Kidney (tissue), 14 donors: ENCODE data around the gene INAFM2. TPM values are rescaled to one million over a fixed set of nuclear protein-coding genes. Genes with fewer than 3 reads are reported as not detected.

Experiments
- DNase-seq, 5 donors: peaks; one replicate each; pipeline ENCODE4 v3.0.0-alpha.2; 2013 to 2020
- FAIRE-seq: peaks from 2 replicates; lab custom pipeline; 2012; peaks lifted over from hg19 to GRCh38; lab: Jason Lieb, UNC
- H3K27ac ChIP-seq, 2 donors: one replicate each; pipeline ENCODE4 v1.7.0; 2013; ENCODE audit warnings: low read depth in 2 of 2, low read length in 2 of 2, inconsistent platforms in 1 of 2
- H3K27me3 ChIP-seq: one replicate; pipeline ENCODE4 v1.7.1; 2013; ENCODE audit warnings: low read length, inconsistent platforms; ENCODE audit not compliant: control insufficient read depth, insufficient read depth
- H3K36me3 ChIP-seq, 3 donors: one replicate each; pipeline versions ENCODE4 v1.7.0 to v1.7.1; 2013; ENCODE audit warnings: low read length in 3 of 3, control low read depth in 1 of 3, inconsistent platforms in 1 of 3; ENCODE audit not compliant: insufficient read depth in 3 of 3, control insufficient read depth in 2 of 3
- H3K4me1 ChIP-seq, 3 donors: one replicate each; pipeline versions ENCODE4 v1.7.0 to v1.7.1; 2013; ENCODE audit warnings: low read length in 3 of 3, inconsistent platforms in 1 of 3, low read depth in 1 of 3; ENCODE audit not compliant: control insufficient read depth in 2 of 3, insufficient read depth in 2 of 3
- H3K4me3 ChIP-seq, 3 donors: one replicate each; pipeline versions ENCODE4 v1.7.0 to v1.8.1; 2013; ENCODE audit warnings: low read length in 3 of 3, control low read depth in 1 of 3, inconsistent platforms in 1 of 3
- H3K9ac ChIP-seq, 3 donors: one replicate each; pipeline versions ENCODE4 v1.7.0 to v1.7.1; 2013; ENCODE audit warnings: low read length in 3 of 3, control low read depth in 1 of 3, inconsistent platforms in 1 of 3
- H3K9me3 ChIP-seq, 3 donors: one replicate each; pipeline versions ENCODE4 v1.7.0 to v1.7.1; 2013; ENCODE audit warnings: low read length in 3 of 3, control low read depth in 1 of 3, inconsistent platforms in 1 of 3; ENCODE audit not compliant: control insufficient read depth in 2 of 3, insufficient read depth in 1 of 3
- intact Hi-C: fragments of 100-400 bp; cut with DNase I; formaldehyde crosslinking; loops from one replicate; pipeline ENCODE4 v1.11.1; 2022
- polyA plus RNA-seq: library from polyadenylated mRNA; stranded (reverse); fragments of 350-450 nt; fragmentation: Illumina TruSeq; extraction: RNeasy Lipid Tissue Mini Kit (QIAGEN cat#74804); gene quantifications from one replicate; pipeline ENCODE4 v1.2.3, GENCODE V29; 2014; ENCODE audit warnings: low read depth, low replicate concordance; ENCODE audit not compliant: insufficient read depth
- total RNA-seq: library from RNA; stranded (reverse); fragmentation: NEBNext Ultra II Directional; extraction: Animal tissue kit (Norgen Biotek cat#: 25700); gene quantifications from one replicate; pipeline ENCODE4 v1.2.1, GENCODE V29; 2021
- TF ChIP-seq, protein P1 (sequence below): IDR thresholded peaks from 3 replicates; pipeline ENCODE4 v1.5.1; 2012; ENCODE audit warnings: mild to moderate bottlenecking, moderate library complexity, borderline replicate concordance; ENCODE audit not compliant: insufficient read depth; ENCODE audit errors: extremely low read depth
- donor health status: control.
- donor health status: control.
- donor health status: control.
- donor health status: control.
- donor health status: control.
- donor health status: DM: yes; HTN: yes; CAD: no.
- donor health status: Normal renal cell carcinoma (clear cell type).

Gene INAFM2
- total and polyA plus RNA-seq, 2 donors from 2014 or later = 14.7 to 21.6 TPM

DNA sequence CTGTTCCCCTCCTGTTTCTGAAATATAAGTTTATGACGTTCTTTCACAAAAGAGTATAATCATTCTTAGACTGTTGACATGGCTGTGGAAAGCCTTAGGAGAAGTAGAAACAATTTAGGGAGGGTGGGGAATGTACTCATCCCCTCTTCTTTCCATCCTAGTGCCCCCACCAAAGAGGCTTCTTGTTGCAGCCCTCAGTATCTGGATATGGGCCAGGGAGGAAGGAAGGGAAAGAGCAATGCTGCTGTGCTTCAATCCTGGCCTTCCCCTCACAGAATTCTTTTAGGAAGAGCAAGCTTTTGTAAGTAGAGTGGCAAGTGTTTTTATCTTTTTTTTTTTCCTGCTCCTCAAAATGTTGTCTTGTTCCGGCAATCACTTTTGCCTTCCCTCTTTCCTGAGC, 1.7 kb downstream of the INAFM2 start:
- H3K27ac ChIP-seq = no peak overlapping the region

DNA sequence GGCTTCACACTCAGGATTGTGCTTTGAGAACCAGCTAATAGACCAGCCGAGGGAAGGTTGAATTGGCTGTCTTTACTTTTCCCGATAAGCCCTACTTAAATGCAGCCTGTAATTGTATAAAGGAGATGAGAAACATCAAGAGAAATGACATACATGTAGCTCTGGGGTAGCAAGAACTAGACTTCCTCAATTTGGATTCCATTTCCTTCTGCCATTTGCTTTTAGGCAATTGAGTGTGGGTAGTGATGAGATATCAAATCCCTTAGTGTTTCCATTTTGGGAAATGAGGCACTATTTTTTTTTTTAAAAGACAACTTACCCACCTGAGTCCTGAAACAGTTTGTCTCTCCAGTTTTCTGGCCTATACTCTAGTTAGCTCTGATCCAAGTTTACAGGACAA, 2.2 kb downstream of the INAFM2 start:
- Histone ChIP-seq H3K9ac (no peak overlapping the region), H3K4me1 (peaks cover 0 to 12% (median 0%) of the 10 kb centered on the region in 3 donors), H3K27me3 (no peaks in the 10 kb centered on the region), H3K36me3 (no peaks in the 10 kb centered on the region), H3K4me3 (no peak overlapping the region), H3K27ac (no peak overlapping the region), H3K9me3 (no peaks in the 10 kb centered on the region)
- DNase-seq = no peak
- TF ChIP-seq, protein P1, sequence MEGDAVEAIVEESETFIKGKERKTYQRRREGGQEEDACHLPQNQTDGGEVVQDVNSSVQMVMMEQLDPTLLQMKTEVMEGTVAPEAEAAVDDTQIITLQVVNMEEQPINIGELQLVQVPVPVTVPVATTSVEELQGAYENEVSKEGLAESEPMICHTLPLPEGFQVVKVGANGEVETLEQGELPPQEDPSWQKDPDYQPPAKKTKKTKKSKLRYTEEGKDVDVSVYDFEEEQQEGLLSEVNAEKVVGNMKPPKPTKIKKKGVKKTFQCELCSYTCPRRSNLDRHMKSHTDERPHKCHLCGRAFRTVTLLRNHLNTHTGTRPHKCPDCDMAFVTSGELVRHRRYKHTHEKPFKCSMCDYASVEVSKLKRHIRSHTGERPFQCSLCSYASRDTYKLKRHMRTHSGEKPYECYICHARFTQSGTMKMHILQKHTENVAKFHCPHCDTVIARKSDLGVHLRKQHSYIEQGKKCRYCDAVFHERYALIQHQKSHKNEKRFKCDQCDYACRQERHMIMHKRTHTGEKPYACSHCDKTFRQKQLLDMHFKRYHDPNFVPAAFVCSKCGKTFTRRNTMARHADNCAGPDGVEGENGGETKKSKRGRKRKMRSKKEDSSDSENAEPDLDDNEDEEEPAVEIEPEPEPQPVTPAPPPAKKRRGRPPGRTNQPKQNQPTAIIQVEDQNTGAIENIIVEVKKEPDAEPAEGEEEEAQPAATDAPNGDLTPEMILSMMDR = no peak
- FAIRE-seq = no peak
- intact Hi-C loops = no loop called here

More for the DNA sequence above, 1.7 kb downstream of the INAFM2 start:
- intact Hi-C loops = no loop called here
- peak overlapping the region in 2 of 3 donors; percentile 45 to 50 for H3K4me3 ChIP-seq
- no peaks in the 10 kb centered on the region for H3K36me3 ChIP-seq
- TF ChIP-seq, protein P1 = no peak
- FAIRE-seq (no peak), DNase-seq (no peak)
- H3K9me3 ChIP-seq = no peaks in the 10 kb centered on the region
- no peak overlapping the region for H3K9ac ChIP-seq
- H3K27me3 ChIP-seq = no peaks in the 10 kb centered on the region
- peaks cover 0 to 12% (median 0%) of the 10 kb centered on the region in 3 donors for H3K4me1 ChIP-seq

DNA sequence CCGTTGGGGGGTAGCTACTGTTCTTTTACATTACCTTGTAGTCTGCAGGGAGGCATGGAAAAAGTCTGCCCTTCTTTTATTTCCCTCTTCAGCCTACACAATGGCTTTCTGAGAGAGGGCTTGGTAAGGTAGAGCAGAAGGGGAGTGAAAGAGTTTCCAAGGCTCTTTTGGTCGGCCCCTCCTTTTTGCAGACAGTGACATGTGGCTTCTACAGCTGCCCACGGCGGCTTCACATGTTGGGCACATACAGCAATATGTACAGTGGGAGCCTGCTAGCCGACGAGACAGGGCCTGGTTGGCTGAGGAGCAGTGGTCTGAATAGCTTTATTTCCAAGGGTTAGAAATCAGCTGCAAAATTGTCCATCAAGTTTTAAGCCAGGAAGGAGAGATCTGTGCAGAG, 4.0 kb downstream of the INAFM2 start:
- DNase-seq = no peak
- Histone ChIP-seq H3K4me3 (no peak overlapping the region), H3K27me3 (no peaks in the 10 kb centered on the region), H3K9me3 (no peaks in the 10 kb centered on the region), H3K4me1 (peaks cover 0 to 12% (median 0%) of the 10 kb centered on the region in 3 donors), H3K36me3 (no peaks in the 10 kb centered on the region), H3K9ac (no peak overlapping the region), H3K27ac (no peak overlapping the region)
- intact Hi-C loops = no loop called here
- no peak for FAIRE-seq
- TF ChIP-seq, protein P1 = no peak

DNA sequence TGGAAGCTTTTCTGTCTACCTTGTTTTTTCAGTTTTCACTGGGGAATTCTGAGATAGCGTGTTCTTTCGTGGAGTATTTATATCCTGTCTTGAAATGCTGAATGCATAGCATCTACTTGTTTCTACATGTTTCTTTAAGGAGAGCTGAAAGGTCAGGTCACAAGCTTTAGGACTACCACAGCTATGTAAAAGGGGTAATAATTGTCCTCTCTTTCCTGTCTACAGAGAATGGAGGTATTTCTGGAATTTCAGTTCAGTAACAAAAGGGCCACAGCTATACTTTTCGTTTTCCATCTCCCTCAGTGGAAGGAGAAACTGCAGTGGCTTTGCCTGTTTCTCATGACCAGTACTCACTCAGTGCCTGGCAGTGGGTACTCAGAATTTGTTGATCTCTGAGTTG, 4.7 kb downstream of the INAFM2 start:
- intact Hi-C loops = no loop called here
- no peak for DNase-seq
- H3K4me1 ChIP-seq = peaks cover 0 to 9% (median 0%) of the 10 kb centered on the region in 3 donors
- TF ChIP-seq, protein P1 = no peak
- no peaks in the 10 kb centered on the region for H3K9me3 ChIP-seq
- no peak for FAIRE-seq
- H3K27ac ChIP-seq = no peak overlapping the region
- no peak overlapping the region for H3K9ac ChIP-seq
- no peak overlapping the region for H3K4me3 ChIP-seq
- no peaks in the 10 kb centered on the region for H3K27me3 ChIP-seq
- H3K36me3 ChIP-seq = no peaks in the 10 kb centered on the region
